HepG2 (cell line): ENCODE measurements around the gene SRSF3. TPM values are rescaled to one million over a fixed set of nuclear protein-coding genes. Genes with fewer than 3 reads are reported as not detected.
A peak's percentile ranks its signal among the peaks of the same experiment; 100 is the strongest.

Experiments
- CCDC6 ChIP-seq: sonication (generic); formaldehyde crosslinking; IDR thresholded peaks from 2 replicates; pipeline ENCODE4 v1.8.1; 2022; ENCODE audit warnings: mild to moderate bottlenecking, missing genetic modification reagents, moderate library complexity
- CERS6 ChIP-seq: sonication (generic); formaldehyde crosslinking; IDR thresholded peaks from 2 replicates; pipeline ENCODE4 v1.5.0; 2020; ENCODE audit warnings: missing genetic modification reagents
- KDM4B ChIP-seq: sonication (generic); formaldehyde crosslinking; IDR thresholded peaks from 2 replicates; pipeline ENCODE4 v1.4.0; 2020; ENCODE audit warnings: missing genetic modification reagents
- LCORL ChIP-seq, 2 experiments: fragments of 450-650 bp in 1 of 2; sonication (generic) in 1 of 2; formaldehyde crosslinking in 1 of 2; IDR thresholded peaks; 2 replicates each; pipeline versions ENCODE4 v1.5.0 to v1.6.1; 2017 to 2020; ENCODE audit warnings: antibody characterized with exemption in 1 of 2, missing genetic modification reagents in 1 of 2
- MXI1 ChIP-seq: IDR thresholded peaks from 3 replicates; pipeline ENCODE4 v1.6.1; 2012; ENCODE audit warnings: low read depth, low read length, inconsistent platforms, borderline replicate concordance
- NR2C2 ChIP-seq: sonication (generic); formaldehyde crosslinking; IDR thresholded peaks from 2 replicates; pipeline ENCODE4 v1.4.0; 2020; ENCODE audit warnings: missing genetic modification reagents, mild to moderate bottlenecking, moderate library complexity, borderline replicate concordance
- TEAD3 ChIP-seq: optimal IDR thresholded peaks from 2 replicates; pipeline ENCODE3; 2016; ENCODE audit warnings: borderline replicate concordance
- YEATS2 ChIP-seq: sonication (generic); formaldehyde crosslinking; IDR thresholded peaks from 2 replicates; pipeline ENCODE4 v1.4.0; 2020; ENCODE audit warnings: missing genetic modification reagents, borderline replicate concordance
- ZBTB37 ChIP-seq: sonication (generic); formaldehyde crosslinking; IDR thresholded peaks from 2 replicates; pipeline ENCODE4 v1.4.0; 2020; ENCODE audit warnings: mild to moderate bottlenecking, missing genetic modification reagents
- ZFX ChIP-seq: sonication (generic); formaldehyde crosslinking; IDR thresholded peaks from 2 replicates; pipeline ENCODE4 v1.4.0; 2020; ENCODE audit warnings: mild to moderate bottlenecking, low read depth, missing genetic modification reagents, moderate library complexity
- ZMAT5 ChIP-seq: sonication (generic); formaldehyde crosslinking; IDR thresholded peaks from 2 replicates; pipeline ENCODE4 v1.5.0; 2020; ENCODE audit warnings: mild to moderate bottlenecking, low read depth, missing genetic modification reagents, borderline replicate concordance
- ZNF207 ChIP-seq: fragments of 450-650 bp; IDR thresholded peaks from 2 replicates; pipeline ENCODE4 v1.6.1; 2016; ENCODE audit warnings: antibody characterized with exemption, borderline replicate concordance
- ZNF343 ChIP-seq: sonication (generic); formaldehyde crosslinking; IDR thresholded peaks from 2 replicates; pipeline ENCODE4 v1.4.0; 2020; ENCODE audit warnings: mild to moderate bottlenecking, missing genetic modification reagents
- ZNF44 ChIP-seq: sonication (generic); formaldehyde crosslinking; IDR thresholded peaks from 2 replicates; pipeline ENCODE4 v1.5.1; 2020; ENCODE audit warnings: mild to moderate bottlenecking, missing genetic modification reagents
- ZNF564 ChIP-seq: sonication (generic); formaldehyde crosslinking; IDR thresholded peaks from 2 replicates; pipeline ENCODE4 v1.8.1; 2023; ENCODE audit warnings: mild to moderate bottlenecking, missing genetic modification reagents
- ZNF652 ChIP-seq: IDR thresholded peaks from 2 replicates; pipeline ENCODE4 v1.6.1; 2016; ENCODE audit warnings: low read depth, borderline replicate concordance
- ZNF670 ChIP-seq: sonication (generic); formaldehyde crosslinking; IDR thresholded peaks from 2 replicates; pipeline ENCODE4 v1.8.0; 2022; ENCODE audit warnings: mild to moderate bottlenecking, missing genetic modification reagents, borderline replicate concordance
- ZSCAN5A ChIP-seq: sonication (generic); formaldehyde crosslinking; IDR thresholded peaks from 2 replicates; pipeline ENCODE4 v1.8.0; 2022; ENCODE audit warnings: mild to moderate bottlenecking, missing genetic modification reagents, borderline replicate concordance
- polyA plus RNA-seq, 8 experiments: library from polyadenylated mRNA; depleted of rRNA in 3 of 8; stranded (reverse) in 7 of 8; unstranded in 1 of 8; fragments of >200 nt; fragmentation: Illumina TruSeq in 4 of 8; extraction: Trizol in 4 of 8; gene quantifications; 2 replicates each; pipeline versions ENCODE4 v1.2.1 to v1.2.3, GENCODE V29; 2011 to 2016; ENCODE audit warnings: low read depth in 4 of 8, missing spikeins in 1 of 8, mixed read lengths in 1 of 8; ENCODE audit not compliant: insufficient read depth in 1 of 8
- total RNA-seq, 5 experiments: library from RNA; depleted of rRNA; stranded (reverse); fragments of >200 nt; fragmentation: Illumina TruSeq; extraction: Trizol; gene quantifications; 2 replicates each; pipeline ENCODE4 v1.2.3, GENCODE V29; 2016; ENCODE audit warnings: low read depth in 1 of 5
- TF ChIP-seq, protein P1 (sequence below): sonication (generic); formaldehyde crosslinking; IDR thresholded peaks from 2 replicates; pipeline ENCODE4 v1.4.0; 2020; ENCODE audit warnings: missing genetic modification reagents
- TF ChIP-seq, protein P2 (sequence below): IDR thresholded peaks from 2 replicates; pipeline ENCODE4 v1.6.1; 2012; ENCODE audit warnings: low read depth, low read length, improper control_type of control experiment
- TF ChIP-seq, protein P3 (sequence below): sonication (generic); formaldehyde crosslinking; conservative IDR thresholded peaks from 2 replicates; pipeline ENCODE4 v1.8.1; 2023; ENCODE audit warnings: missing genetic modification reagents

Gene SRSF3
- total and polyA plus RNA-seq, 2 of the 13 experiments (the other 11 are each of a cell fraction or from before 2014, with no cell fraction given), result 206 to 684 TPM

DNA sequence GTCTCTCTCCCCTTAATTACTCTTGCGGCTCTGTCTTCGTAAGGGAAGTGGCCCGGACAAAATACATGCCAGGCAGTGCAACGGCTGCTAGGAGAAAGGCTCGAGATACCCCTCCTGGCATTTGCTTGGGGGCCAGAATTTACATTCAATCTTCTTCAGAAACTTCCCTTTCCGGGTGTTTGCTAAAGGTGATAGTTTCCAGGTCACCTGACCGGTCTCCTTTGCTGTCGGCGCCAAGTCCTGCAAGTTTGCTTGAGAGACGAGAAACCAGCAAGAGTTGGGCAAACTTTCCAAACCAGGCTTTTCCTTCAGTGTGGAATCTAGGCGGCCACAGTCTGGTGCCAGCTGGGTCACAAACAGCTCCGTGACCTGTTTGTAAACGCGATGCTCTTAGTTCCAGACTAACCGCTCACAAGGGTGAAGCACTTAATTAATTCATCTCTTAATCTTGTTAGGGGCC lies 563 bp upstream of the SRSF3 start (continued):
- TF ChIP-seq CCDC6 (CRISPR knock-in tag) (no peak), YEATS2 (CRISPR knock-in tag) (no peak), ZNF670 (CRISPR knock-in tag) (peak; percentile 69; the same call in 1 of the 2 replicates), LCORL (IDR thresholded peaks at IDR 0.05) (no peak), LCORL (CRISPR knock-in tag; IDR thresholded peaks at IDR 0.05) (peak; percentile 80; the same call in 1 of the 2 replicates), ZNF564 (no peak), NR2C2 (CRISPR knock-in tag) (peak; percentile 89), ZSCAN5A (CRISPR knock-in tag) (0 out of 2 replicates have a peak, but pooled peaks have one; percentile 8), ZFX (CRISPR knock-in tag) (no peak), ZNF343 (CRISPR knock-in tag) (no peak), ZNF652 (no peak), ZNF44 (CRISPR knock-in tag) (peak; percentile 59), ZNF207 (no peak), KDM4B (CRISPR knock-in tag) (no peak), ZBTB37 (CRISPR knock-in tag) (peak; percentile 10), CERS6 (CRISPR knock-in tag) (no peak), ZMAT5 (CRISPR knock-in tag) (no peak), MXI1 (no peak), TEAD3 (peak; percentile 22)
- TF ChIP-seq, protein P1, sequence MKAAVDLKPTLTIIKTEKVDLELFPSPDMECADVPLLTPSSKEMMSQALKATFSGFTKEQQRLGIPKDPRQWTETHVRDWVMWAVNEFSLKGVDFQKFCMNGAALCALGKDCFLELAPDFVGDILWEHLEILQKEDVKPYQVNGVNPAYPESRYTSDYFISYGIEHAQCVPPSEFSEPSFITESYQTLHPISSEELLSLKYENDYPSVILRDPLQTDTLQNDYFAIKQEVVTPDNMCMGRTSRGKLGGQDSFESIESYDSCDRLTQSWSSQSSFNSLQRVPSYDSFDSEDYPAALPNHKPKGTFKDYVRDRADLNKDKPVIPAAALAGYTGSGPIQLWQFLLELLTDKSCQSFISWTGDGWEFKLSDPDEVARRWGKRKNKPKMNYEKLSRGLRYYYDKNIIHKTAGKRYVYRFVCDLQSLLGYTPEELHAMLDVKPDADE (CRISPR knock-in tag), result no peak
- TF ChIP-seq, protein P2, sequence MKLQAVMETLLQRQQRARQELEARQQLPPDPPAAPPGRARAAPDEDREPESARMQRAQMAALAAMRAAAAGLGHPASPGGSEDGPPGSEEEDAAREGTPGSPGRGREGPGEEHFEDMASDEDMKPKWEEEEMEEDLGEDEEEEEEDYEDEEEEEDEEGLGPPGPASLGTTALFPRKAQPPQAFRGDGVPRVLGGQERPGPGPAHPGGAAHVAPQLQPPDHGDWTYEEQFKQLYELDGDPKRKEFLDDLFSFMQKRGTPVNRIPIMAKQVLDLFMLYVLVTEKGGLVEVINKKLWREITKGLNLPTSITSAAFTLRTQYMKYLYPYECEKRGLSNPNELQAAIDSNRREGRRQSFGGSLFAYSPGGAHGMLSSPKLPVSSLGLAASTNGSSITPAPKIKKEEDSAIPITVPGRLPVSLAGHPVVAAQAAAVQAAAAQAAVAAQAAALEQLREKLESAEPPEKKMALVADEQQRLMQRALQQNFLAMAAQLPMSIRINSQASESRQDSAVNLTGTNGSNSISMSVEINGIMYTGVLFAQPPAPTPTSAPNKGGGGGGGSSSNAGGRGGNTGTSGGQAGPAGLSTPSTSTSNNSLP, result no peak
- TF ChIP-seq, protein P3, sequence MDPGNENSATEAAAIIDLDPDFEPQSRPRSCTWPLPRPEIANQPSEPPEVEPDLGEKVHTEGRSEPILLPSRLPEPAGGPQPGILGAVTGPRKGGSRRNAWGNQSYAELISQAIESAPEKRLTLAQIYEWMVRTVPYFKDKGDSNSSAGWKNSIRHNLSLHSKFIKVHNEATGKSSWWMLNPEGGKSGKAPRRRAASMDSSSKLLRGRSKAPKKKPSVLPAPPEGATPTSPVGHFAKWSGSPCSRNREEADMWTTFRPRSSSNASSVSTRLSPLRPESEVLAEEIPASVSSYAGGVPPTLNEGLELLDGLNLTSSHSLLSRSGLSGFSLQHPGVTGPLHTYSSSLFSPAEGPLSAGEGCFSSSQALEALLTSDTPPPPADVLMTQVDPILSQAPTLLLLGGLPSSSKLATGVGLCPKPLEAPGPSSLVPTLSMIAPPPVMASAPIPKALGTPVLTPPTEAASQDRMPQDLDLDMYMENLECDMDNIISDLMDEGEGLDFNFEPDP (CRISPR knock-in tag), result 0 out of 2 replicates have a peak, but pooled peaks have one; percentile 22
